GM12874 (cell line): ENCODE results near the gene VWA1.
A peak's percentile ranks its signal among the peaks of the same experiment; 100 is the strongest.

Experiments used
- TF ChIP-seq, protein P1 (sequence below): IDR thresholded peaks from 2 replicates; pipeline ENCODE4 v1.5.1; 2011; ENCODE audit warnings: low read depth, mild to moderate bottlenecking, control low read depth, low read length, moderate library complexity; ENCODE audit not compliant: insufficient read depth

The VWA1 gene

GRCh38 chr1:1399872-1400575 lies 35.5 kb upstream of the VWA1 start:
- TF ChIP-seq, protein P1, sequence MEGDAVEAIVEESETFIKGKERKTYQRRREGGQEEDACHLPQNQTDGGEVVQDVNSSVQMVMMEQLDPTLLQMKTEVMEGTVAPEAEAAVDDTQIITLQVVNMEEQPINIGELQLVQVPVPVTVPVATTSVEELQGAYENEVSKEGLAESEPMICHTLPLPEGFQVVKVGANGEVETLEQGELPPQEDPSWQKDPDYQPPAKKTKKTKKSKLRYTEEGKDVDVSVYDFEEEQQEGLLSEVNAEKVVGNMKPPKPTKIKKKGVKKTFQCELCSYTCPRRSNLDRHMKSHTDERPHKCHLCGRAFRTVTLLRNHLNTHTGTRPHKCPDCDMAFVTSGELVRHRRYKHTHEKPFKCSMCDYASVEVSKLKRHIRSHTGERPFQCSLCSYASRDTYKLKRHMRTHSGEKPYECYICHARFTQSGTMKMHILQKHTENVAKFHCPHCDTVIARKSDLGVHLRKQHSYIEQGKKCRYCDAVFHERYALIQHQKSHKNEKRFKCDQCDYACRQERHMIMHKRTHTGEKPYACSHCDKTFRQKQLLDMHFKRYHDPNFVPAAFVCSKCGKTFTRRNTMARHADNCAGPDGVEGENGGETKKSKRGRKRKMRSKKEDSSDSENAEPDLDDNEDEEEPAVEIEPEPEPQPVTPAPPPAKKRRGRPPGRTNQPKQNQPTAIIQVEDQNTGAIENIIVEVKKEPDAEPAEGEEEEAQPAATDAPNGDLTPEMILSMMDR: no peak

- TF ChIP-seq, protein P1: no peak
Observed at GRCh38 chr1:1400576-1401456, 34.7 kb upstream of the VWA1 start.

GRCh38 chr1:1401457-1402010 lies 34.0 kb upstream of the VWA1 start:
- TF ChIP-seq, protein P1: no peak

GRCh38 chr1:1402072-1402900 lies 33.2 kb upstream of the VWA1 start:
- TF ChIP-seq, protein P1: peak; percentile 61

GRCh38 chr1:1403653-1404052 lies 31.8 kb upstream of the VWA1 start:
- TF ChIP-seq, protein P1: no peak

- TF ChIP-seq, protein P1: no peak
Observed at GRCh38 chr1:1406101-1406820, 29.2 kb upstream of the VWA1 start.
